Neutrophil (primary cell): ENCODE results near the gene SYNDIG1L.
"Not testable (repeated sequence)": the region's sequence is repeated elsewhere in the genome, so short reads cannot be mapped to it uniquely, and the experiment has no call there.

Experiments used
- H3K27ac ChIP-seq: fragments of 200-600 bp; sonication (generic); 2 replicates; pipeline ENCODE4 v1.5.1; 2016; ENCODE audit warnings: mild to moderate bottlenecking, moderate library complexity
- H3K27me3 ChIP-seq: fragments of 200-600 bp; sonication (generic); 2 replicates; pipeline ENCODE4 v1.6.0; 2016; ENCODE audit warnings: mild to moderate bottlenecking
- H3K36me3 ChIP-seq: fragments of 200-600 bp; sonication (generic); 2 replicates; pipeline ENCODE4 v1.5.1; 2017
- H3K4me1 ChIP-seq, 2 experiments: fragments of 200-600 bp in 1 of 2; sonication (generic) in 1 of 2; 1 replicate in 1 of 2; 2 replicates in 1 of 2; pipeline versions ENCODE4 v1.5.1 to v1.6.1; 2013 to 2016; ENCODE audit warnings: low read depth in 1 of 2, low read length in 1 of 2, mild to moderate bottlenecking in 1 of 2, moderate library complexity in 1 of 2; ENCODE audit not compliant: control insufficient read depth in 1 of 2, insufficient read depth in 1 of 2
- H3K4me3 ChIP-seq, 2 experiments: fragments of 200-600 bp in 1 of 2; sonication (generic) in 1 of 2; 1 replicate in 1 of 2; 2 replicates in 1 of 2; pipeline ENCODE4 v1.5.1; 2013 to 2016; ENCODE audit warnings: low read depth in 1 of 2, low read length in 1 of 2, mild to moderate bottlenecking in 1 of 2, moderate library complexity in 1 of 2
- H3K9me3 ChIP-seq: fragments of 200-600 bp; sonication (generic); 2 replicates; pipeline ENCODE4 v1.5.1; 2016
- CTCF ChIP-seq: fragments of 200-600 bp; sonication (generic); IDR thresholded peaks from 2 replicates; pipeline ENCODE4 v1.5.1; 2016; ENCODE audit warnings: antibody characterized with exemption

The SYNDIG1L gene

GRCh38 chr14:74459289-74459946, 33.4 kb upstream of the SYNDIG1L start:
- no peaks in the 10 kb centered on the region for H3K4me1 ChIP-seq
- H3K4me3 ChIP-seq, result no peak overlapping the region
- no peaks in the 10 kb centered on the region for H3K36me3 ChIP-seq
- no peak overlapping the region for H3K27ac ChIP-seq
- no peaks in the 10 kb centered on the region for H3K9me3 ChIP-seq
- peaks cover 10% of the 10 kb centered on the region for H3K27me3 ChIP-seq
- TF ChIP-seq CTCF, result no peak

- Histone ChIP-seq H3K4me1 (no peaks in the 10 kb centered on the region), H3K36me3 (no peaks in the 10 kb centered on the region), H3K27me3 (peaks cover 12% of the 10 kb centered on the region), H3K4me3 (no peak overlapping the region), H3K9me3 (no peaks in the 10 kb centered on the region), H3K27ac (no peak overlapping the region)
- no peak for TF ChIP-seq CTCF
Measured at GRCh38 chr14:74457565-74457895, 31.5 kb upstream of the SYNDIG1L start.

GRCh38 chr14:74456684-74457564, 30.9 kb upstream of the SYNDIG1L start:
- no peaks in the 10 kb centered on the region for H3K9me3 ChIP-seq
- H3K36me3 ChIP-seq, result no peaks in the 10 kb centered on the region
- no peak overlapping the region for H3K4me3 ChIP-seq
- TF ChIP-seq CTCF, result no peak
- peaks cover 15% of the 10 kb centered on the region for H3K27me3 ChIP-seq
- H3K27ac ChIP-seq, result no peak overlapping the region
- H3K4me1 ChIP-seq, result no peaks in the 10 kb centered on the region

- peaks cover 18% of the 10 kb centered on the region for H3K27me3 ChIP-seq
- not testable (repeated sequence) for H3K9me3 ChIP-seq, H3K4me1 ChIP-seq, H3K36me3 ChIP-seq, H3K4me3 ChIP-seq, H3K27ac ChIP-seq
Measured at GRCh38 chr14:74454397-74454796, 28.4 kb upstream of the SYNDIG1L start.

GRCh38 chr14:74444866-74445265, 18.9 kb upstream of the SYNDIG1L start:
- TF ChIP-seq CTCF, result no peak
- H3K9me3 ChIP-seq, result no peaks in the 10 kb centered on the region

GRCh38 chr14:74442757-74443156, 16.7 kb upstream of the SYNDIG1L start:
- no peak overlapping the region for H3K27ac ChIP-seq
- H3K27me3 ChIP-seq, result peaks cover 32% of the 10 kb centered on the region
- no peak for TF ChIP-seq CTCF
- H3K36me3 ChIP-seq, result no peaks in the 10 kb centered on the region
- no peak overlapping the region for H3K4me3 ChIP-seq
- no peaks in the 10 kb centered on the region for H3K9me3 ChIP-seq
- no peaks in the 10 kb centered on the region for H3K4me1 ChIP-seq

More at GRCh38 chr14:74444866-74445265, 18.9 kb upstream of the SYNDIG1L start:
- no peaks in the 10 kb centered on the region for H3K36me3 ChIP-seq
- H3K4me1 ChIP-seq, result no peaks in the 10 kb centered on the region
- H3K4me3 ChIP-seq, result no peak overlapping the region
- peaks cover 41% of the 10 kb centered on the region for H3K27me3 ChIP-seq
- no peak overlapping the region for H3K27ac ChIP-seq
